Liver (tissue), 3 donors: ENCODE measurements around the gene TBX2.

Source experiments
- EGR1 ChIP-seq, 2 donors: IDR thresholded peaks; 2 replicates each; pipeline ENCODE4 v1.6.1; 2016 to 2018; ENCODE audit warnings: antibody characterized with exemption in 2 of 2, low read depth in 2 of 2
- HNF4A ChIP-seq, 2 donors: conservative IDR thresholded peaks; 2 replicates each; pipeline ENCODE4 v1.6.1; 2016; ENCODE audit warnings: antibody characterized with exemption in 2 of 2, mild to moderate bottlenecking in 2 of 2
- HNF4G ChIP-seq: IDR thresholded peaks from 2 replicates; pipeline ENCODE4 v1.6.1; 2016; ENCODE audit warnings: antibody characterized with exemption
- JUND ChIP-seq, 2 donors: IDR thresholded peaks; 2 replicates each; pipeline ENCODE4 v1.6.1; 2016; ENCODE audit warnings: antibody characterized with exemption in 2 of 2
- RAD21 ChIP-seq, 2 donors: IDR thresholded peaks; 2 replicates each; pipeline ENCODE4 v1.6.1; 2016; ENCODE audit warnings: antibody characterized with exemption in 2 of 2, mild to moderate bottlenecking in 2 of 2
- SP1 ChIP-seq: IDR thresholded peaks from 2 replicates; pipeline ENCODE4 v1.6.1; 2018; ENCODE audit warnings: antibody characterized with exemption, mild to moderate bottlenecking
- YY1 ChIP-seq: IDR thresholded peaks from 2 replicates; pipeline ENCODE4 v1.6.1; 2016; ENCODE audit warnings: antibody characterized with exemption, mild to moderate bottlenecking
- TF ChIP-seq, protein P1 (sequence below): fragments of 150-350 bp; IDR thresholded peaks from 2 replicates; pipeline ENCODE4 v1.5.1; 2017; ENCODE audit warnings: improper control_type of control experiment, low read depth, low read length; ENCODE audit not compliant: missing input control
- TF ChIP-seq, protein P2 (sequence below): IDR thresholded peaks from 2 replicates; pipeline ENCODE4 v1.6.1; 2016; ENCODE audit warnings: antibody characterized with exemption
- TF ChIP-seq, protein P3 (sequence below): IDR thresholded peaks from 2 replicates; pipeline ENCODE4 v1.6.1; 2016; ENCODE audit warnings: antibody characterized with exemption
- TF ChIP-seq, protein P4 (sequence below): IDR thresholded peaks from 2 replicates; pipeline ENCODE4 v1.6.1; 2016; ENCODE audit warnings: antibody characterized with exemption
- donor health status: healthy.
- donor health status: healthy.

DNA sequence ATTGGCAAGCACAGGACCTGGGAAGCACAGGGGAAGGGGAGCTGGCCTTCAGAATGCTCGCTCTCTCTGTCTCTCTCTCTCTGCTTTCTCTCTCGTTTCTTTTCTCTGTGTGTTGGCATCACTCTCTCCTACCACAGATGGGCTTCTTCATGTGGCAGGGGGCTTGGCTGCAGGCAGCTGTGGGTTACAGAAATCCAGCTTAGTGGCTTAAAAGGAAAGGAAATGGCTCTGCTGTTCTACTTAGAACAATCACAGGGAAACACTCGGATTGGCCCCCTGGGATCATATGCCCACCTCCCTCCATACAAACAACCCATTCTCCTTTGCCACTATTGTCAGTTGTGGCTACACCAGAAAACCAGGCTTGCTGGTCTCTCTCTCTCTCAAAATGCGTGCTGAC, 20.4 kb downstream of the TBX2 start:
- TF ChIP-seq, protein P1, sequence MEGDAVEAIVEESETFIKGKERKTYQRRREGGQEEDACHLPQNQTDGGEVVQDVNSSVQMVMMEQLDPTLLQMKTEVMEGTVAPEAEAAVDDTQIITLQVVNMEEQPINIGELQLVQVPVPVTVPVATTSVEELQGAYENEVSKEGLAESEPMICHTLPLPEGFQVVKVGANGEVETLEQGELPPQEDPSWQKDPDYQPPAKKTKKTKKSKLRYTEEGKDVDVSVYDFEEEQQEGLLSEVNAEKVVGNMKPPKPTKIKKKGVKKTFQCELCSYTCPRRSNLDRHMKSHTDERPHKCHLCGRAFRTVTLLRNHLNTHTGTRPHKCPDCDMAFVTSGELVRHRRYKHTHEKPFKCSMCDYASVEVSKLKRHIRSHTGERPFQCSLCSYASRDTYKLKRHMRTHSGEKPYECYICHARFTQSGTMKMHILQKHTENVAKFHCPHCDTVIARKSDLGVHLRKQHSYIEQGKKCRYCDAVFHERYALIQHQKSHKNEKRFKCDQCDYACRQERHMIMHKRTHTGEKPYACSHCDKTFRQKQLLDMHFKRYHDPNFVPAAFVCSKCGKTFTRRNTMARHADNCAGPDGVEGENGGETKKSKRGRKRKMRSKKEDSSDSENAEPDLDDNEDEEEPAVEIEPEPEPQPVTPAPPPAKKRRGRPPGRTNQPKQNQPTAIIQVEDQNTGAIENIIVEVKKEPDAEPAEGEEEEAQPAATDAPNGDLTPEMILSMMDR, result no peak
- TF ChIP-seq SP1 (no peak), JUND (IDR thresholded peaks at IDR 0.05) (no peak), EGR1 (IDR thresholded peaks at IDR 0.05; ENCODE audit: low read depth in 2 of 2) (no peak), HNF4G (no peak), RAD21 (IDR thresholded peaks at IDR 0.05) (no peak), YY1 (no peak), HNF4A (conservative IDR thresholded peaks at IDR 0.05) (no peak)
- TF ChIP-seq, protein P2, sequence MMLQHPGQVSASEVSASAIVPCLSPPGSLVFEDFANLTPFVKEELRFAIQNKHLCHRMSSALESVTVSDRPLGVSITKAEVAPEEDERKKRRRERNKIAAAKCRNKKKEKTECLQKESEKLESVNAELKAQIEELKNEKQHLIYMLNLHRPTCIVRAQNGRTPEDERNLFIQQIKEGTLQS, result no peak
- TF ChIP-seq, protein P3, sequence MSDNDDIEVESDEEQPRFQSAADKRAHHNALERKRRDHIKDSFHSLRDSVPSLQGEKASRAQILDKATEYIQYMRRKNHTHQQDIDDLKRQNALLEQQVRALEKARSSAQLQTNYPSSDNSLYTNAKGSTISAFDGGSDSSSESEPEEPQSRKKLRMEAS, result no peak
- TF ChIP-seq, protein P4, sequence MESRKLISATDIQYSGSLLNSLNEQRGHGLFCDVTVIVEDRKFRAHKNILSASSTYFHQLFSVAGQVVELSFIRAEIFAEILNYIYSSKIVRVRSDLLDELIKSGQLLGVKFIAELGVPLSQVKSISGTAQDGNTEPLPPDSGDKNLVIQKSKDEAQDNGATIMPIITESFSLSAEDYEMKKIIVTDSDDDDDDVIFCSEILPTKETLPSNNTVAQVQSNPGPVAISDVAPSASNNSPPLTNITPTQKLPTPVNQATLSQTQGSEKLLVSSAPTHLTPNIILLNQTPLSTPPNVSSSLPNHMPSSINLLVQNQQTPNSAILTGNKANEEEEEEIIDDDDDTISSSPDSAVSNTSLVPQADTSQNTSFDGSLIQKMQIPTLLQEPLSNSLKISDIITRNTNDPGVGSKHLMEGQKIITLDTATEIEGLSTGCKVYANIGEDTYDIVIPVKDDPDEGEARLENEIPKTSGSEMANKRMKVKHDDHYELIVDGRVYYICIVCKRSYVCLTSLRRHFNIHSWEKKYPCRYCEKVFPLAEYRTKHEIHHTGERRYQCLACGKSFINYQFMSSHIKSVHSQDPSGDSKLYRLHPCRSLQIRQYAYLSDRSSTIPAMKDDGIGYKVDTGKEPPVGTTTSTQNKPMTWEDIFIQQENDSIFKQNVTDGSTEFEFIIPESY, result no peak
